ENCODE results near the gene SH3PXD2B.
"Not testable (repeated sequence)": the region's sequence is repeated elsewhere in the genome, so short reads cannot be mapped to it uniquely, and the experiment has no call there.

Gene SH3PXD2B

GRCh38 chr5:172326901-172327300, 127.4 kb downstream of the SH3PXD2B start:
- H3K9me3 ChIP-seq (ENCODE audit: control insufficient read depth in 1 of 2, low read length in 2 of 2); H3K27me3 ChIP-seq (ENCODE audit: control insufficient read depth in 1 of 2, insufficient read depth in 2 of 2, low read length in 2 of 2); H3K4me1 ChIP-seq (ENCODE audit: control insufficient read depth in 1 of 2, insufficient read depth in 2 of 2, low read length in 2 of 2); H3K4me3 ChIP-seq (ENCODE audit: low read depth in 1 of 2, low read length in 2 of 2); H3K36me3 ChIP-seq (ENCODE audit: control insufficient read depth in 1 of 2, insufficient read depth in 2 of 2, low read length in 2 of 2); H3K9ac ChIP-seq (ENCODE audit: low read depth in 1 of 2, low read length in 2 of 2); H3K27ac ChIP-seq (ENCODE audit: low read depth, low read length): not testable (repeated sequence)

DNA sequence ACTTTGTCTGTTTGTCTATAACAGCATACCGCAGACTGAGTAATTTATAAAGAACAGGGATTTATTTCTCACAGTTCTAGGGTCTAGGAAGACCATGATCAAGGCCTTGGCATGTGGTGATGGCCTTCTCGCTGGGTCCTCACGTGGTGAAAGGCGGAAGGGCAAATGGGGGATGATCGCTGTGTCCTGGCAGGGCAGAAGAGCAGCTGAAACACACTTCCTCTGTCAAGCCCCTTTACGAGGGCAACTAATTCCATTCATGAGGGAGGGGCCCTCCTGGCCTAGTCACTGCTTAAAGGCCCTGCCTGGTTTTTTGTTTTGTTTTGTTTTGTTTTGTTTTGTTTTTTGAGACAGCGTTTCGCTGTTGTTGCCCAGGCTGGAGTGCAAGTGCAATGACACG, 128.9 kb downstream of the SH3PXD2B start:
- Histone ChIP-seq H3K27me3 (ENCODE audit: control insufficient read depth in 1 of 2, insufficient read depth in 2 of 2, low read length in 2 of 2) (no peaks in the 10 kb centered on the region), H3K4me3 (ENCODE audit: low read depth in 1 of 2, low read length in 2 of 2) (no peak overlapping the region), H3K27ac (ENCODE audit: low read depth, low read length) (no peak overlapping the region), H3K36me3 (ENCODE audit: control insufficient read depth in 1 of 2, insufficient read depth in 2 of 2, low read length in 2 of 2) (no peaks in the 10 kb centered on the region), H3K9me3 (ENCODE audit: control insufficient read depth in 1 of 2, low read length in 2 of 2) (no peaks in the 10 kb centered on the region), H3K4me1 (ENCODE audit: control insufficient read depth in 1 of 2, insufficient read depth in 2 of 2, low read length in 2 of 2) (no peaks in the 10 kb centered on the region), H3K9ac (ENCODE audit: low read depth in 1 of 2, low read length in 2 of 2) (no peak overlapping the region)

DNA sequence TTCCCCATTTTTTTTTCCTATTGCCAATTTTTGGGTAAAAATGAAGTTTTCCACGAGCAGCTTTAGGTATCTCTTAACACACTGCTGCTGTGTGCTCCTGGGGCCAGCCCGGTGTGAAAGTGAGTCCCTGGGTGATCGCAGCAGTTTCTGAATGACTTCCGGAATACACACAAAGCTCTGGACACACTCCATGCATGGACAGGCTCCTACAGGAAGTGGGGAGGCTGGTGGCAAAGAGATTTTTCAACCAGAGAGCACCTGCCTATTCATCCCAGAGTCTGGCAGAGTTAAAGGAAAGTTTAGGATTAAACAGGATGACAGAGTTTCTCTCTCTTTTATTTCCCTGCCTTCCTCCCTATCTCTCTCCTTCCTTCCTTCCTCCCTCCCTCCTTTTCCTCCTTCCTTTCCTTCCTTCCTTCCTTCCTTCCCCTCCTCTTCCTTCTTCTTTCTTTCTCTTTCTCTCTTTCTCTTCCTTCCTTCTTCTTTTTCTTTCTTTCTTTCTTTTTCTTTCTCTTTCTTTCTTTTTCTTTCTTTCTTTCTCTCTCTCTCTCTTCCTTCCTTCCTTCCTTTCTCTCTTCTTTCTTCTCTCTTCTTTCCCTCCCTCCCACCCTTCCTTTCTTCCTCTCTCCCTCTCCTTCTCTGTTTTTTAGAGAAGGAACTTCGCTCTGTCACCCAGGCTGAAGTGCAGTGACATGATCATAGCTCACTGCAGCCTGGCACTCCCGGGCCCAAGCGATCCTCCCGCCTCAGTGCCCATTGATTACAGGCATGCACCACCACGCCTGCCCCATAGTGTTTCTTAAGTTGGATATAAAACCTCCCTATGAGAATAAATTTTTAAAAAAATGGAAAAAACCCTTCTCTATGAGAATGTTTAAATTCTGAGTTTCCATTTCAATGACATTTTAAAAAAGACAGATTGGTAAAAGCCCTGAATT, 132.0 kb downstream of the SH3PXD2B start:
- Histone ChIP-seq H3K4me1 (ENCODE audit: control insufficient read depth in 1 of 2, insufficient read depth in 2 of 2, low read length in 2 of 2) (no peaks in the 10 kb centered on the region), H3K9ac (ENCODE audit: low read depth in 1 of 2, low read length in 2 of 2) (no peak overlapping the region), H3K27me3 (ENCODE audit: control insufficient read depth in 1 of 2, insufficient read depth in 2 of 2, low read length in 2 of 2) (no peaks in the 10 kb centered on the region), H3K9me3 (ENCODE audit: control insufficient read depth in 1 of 2, low read length in 2 of 2) (no peaks in the 10 kb centered on the region), H3K36me3 (ENCODE audit: control insufficient read depth in 1 of 2, insufficient read depth in 2 of 2, low read length in 2 of 2) (no peaks in the 10 kb centered on the region), H3K4me3 (ENCODE audit: low read depth in 1 of 2, low read length in 2 of 2) (no peak overlapping the region), H3K27ac (ENCODE audit: low read depth, low read length) (no peak overlapping the region)

- H3K9me3 ChIP-seq (ENCODE audit: control insufficient read depth in 1 of 2, low read length in 2 of 2), result no peaks in the 10 kb centered on the region
- H3K27me3 ChIP-seq (ENCODE audit: control insufficient read depth in 1 of 2, insufficient read depth in 2 of 2, low read length in 2 of 2), result no peaks in the 10 kb centered on the region
- H3K36me3 ChIP-seq (ENCODE audit: control insufficient read depth in 1 of 2, insufficient read depth in 2 of 2, low read length in 2 of 2), result no peaks in the 10 kb centered on the region
- H3K4me1 ChIP-seq (ENCODE audit: control insufficient read depth in 1 of 2, insufficient read depth in 2 of 2, low read length in 2 of 2), result no peaks in the 10 kb centered on the region
- no peak overlapping the region for H3K9ac ChIP-seq (ENCODE audit: low read depth in 1 of 2, low read length in 2 of 2)
- H3K4me3 ChIP-seq (ENCODE audit: low read depth in 1 of 2, low read length in 2 of 2), result no peak overlapping the region
- no peak overlapping the region for H3K27ac ChIP-seq (ENCODE audit: low read depth, low read length)
These were observed 132.7 kb downstream of the SH3PXD2B start for GRCh38 chr5:172321593-172321992.

GRCh38 chr5:172319708-172320441, 134.4 kb downstream of the SH3PXD2B start:
- Histone ChIP-seq H3K27me3 (ENCODE audit: control insufficient read depth in 1 of 2, insufficient read depth in 2 of 2, low read length in 2 of 2) (no peaks in the 10 kb centered on the region), H3K9ac (ENCODE audit: low read depth in 1 of 2, low read length in 2 of 2) (no peak overlapping the region)

GRCh38 chr5:172315587-172316493, 138.5 kb downstream of the SH3PXD2B start:
- Histone ChIP-seq H3K4me3 (ENCODE audit: low read depth in 1 of 2, low read length in 2 of 2) (no peak overlapping the region), H3K4me1 (ENCODE audit: control insufficient read depth in 1 of 2, insufficient read depth in 2 of 2, low read length in 2 of 2) (no peaks in the 10 kb centered on the region), H3K36me3 (ENCODE audit: control insufficient read depth in 1 of 2, insufficient read depth in 2 of 2, low read length in 2 of 2) (no peaks in the 10 kb centered on the region), H3K27me3 (ENCODE audit: control insufficient read depth in 1 of 2, insufficient read depth in 2 of 2, low read length in 2 of 2) (no peaks in the 10 kb centered on the region), H3K27ac (ENCODE audit: low read depth, low read length) (no peak overlapping the region), H3K9ac (ENCODE audit: low read depth in 1 of 2, low read length in 2 of 2) (no peak overlapping the region), H3K9me3 (ENCODE audit: control insufficient read depth in 1 of 2, low read length in 2 of 2) (no peaks in the 10 kb centered on the region)

More at GRCh38 chr5:172319708-172320441, 134.4 kb downstream of the SH3PXD2B start:
- Histone ChIP-seq H3K4me1 (ENCODE audit: control insufficient read depth in 1 of 2, insufficient read depth in 2 of 2, low read length in 2 of 2) (no peaks in the 10 kb centered on the region), H3K27ac (ENCODE audit: low read depth, low read length) (no peak overlapping the region), H3K4me3 (ENCODE audit: low read depth in 1 of 2, low read length in 2 of 2) (no peak overlapping the region), H3K9me3 (ENCODE audit: control insufficient read depth in 1 of 2, low read length in 2 of 2) (no peaks in the 10 kb centered on the region), H3K36me3 (ENCODE audit: control insufficient read depth in 1 of 2, insufficient read depth in 2 of 2, low read length in 2 of 2) (no peaks in the 10 kb centered on the region)

- H3K9ac ChIP-seq (ENCODE audit: low read depth in 1 of 2, low read length in 2 of 2), result no peak overlapping the region
- no peaks in the 10 kb centered on the region for H3K27me3 ChIP-seq (ENCODE audit: control insufficient read depth in 1 of 2, insufficient read depth in 2 of 2, low read length in 2 of 2)
- no peaks in the 10 kb centered on the region for H3K9me3 ChIP-seq (ENCODE audit: control insufficient read depth in 1 of 2, low read length in 2 of 2)
- no peak overlapping the region for H3K27ac ChIP-seq (ENCODE audit: low read depth, low read length)
- H3K4me3 ChIP-seq (ENCODE audit: low read depth in 1 of 2, low read length in 2 of 2), result no peak overlapping the region
- no peaks in the 10 kb centered on the region for H3K4me1 ChIP-seq (ENCODE audit: control insufficient read depth in 1 of 2, insufficient read depth in 2 of 2, low read length in 2 of 2)
- H3K36me3 ChIP-seq (ENCODE audit: control insufficient read depth in 1 of 2, insufficient read depth in 2 of 2, low read length in 2 of 2), result no peaks in the 10 kb centered on the region
These were observed 140.4 kb downstream of the SH3PXD2B start for GRCh38 chr5:172313915-172314314.

GRCh38 chr5:172312286-172312685, 142.0 kb downstream of the SH3PXD2B start:
- Histone ChIP-seq H3K36me3 (ENCODE audit: control insufficient read depth in 1 of 2, insufficient read depth in 2 of 2, low read length in 2 of 2) (no peaks in the 10 kb centered on the region), H3K9me3 (ENCODE audit: control insufficient read depth in 1 of 2, low read length in 2 of 2) (no peaks in the 10 kb centered on the region), H3K9ac (ENCODE audit: low read depth in 1 of 2, low read length in 2 of 2) (no peak overlapping the region), H3K4me3 (ENCODE audit: low read depth in 1 of 2, low read length in 2 of 2) (no peak overlapping the region), H3K4me1 (ENCODE audit: control insufficient read depth in 1 of 2, insufficient read depth in 2 of 2, low read length in 2 of 2) (no peaks in the 10 kb centered on the region), H3K27me3 (ENCODE audit: control insufficient read depth in 1 of 2, insufficient read depth in 2 of 2, low read length in 2 of 2) (no peaks in the 10 kb centered on the region), H3K27ac (ENCODE audit: low read depth, low read length) (no peak overlapping the region)

DNA sequence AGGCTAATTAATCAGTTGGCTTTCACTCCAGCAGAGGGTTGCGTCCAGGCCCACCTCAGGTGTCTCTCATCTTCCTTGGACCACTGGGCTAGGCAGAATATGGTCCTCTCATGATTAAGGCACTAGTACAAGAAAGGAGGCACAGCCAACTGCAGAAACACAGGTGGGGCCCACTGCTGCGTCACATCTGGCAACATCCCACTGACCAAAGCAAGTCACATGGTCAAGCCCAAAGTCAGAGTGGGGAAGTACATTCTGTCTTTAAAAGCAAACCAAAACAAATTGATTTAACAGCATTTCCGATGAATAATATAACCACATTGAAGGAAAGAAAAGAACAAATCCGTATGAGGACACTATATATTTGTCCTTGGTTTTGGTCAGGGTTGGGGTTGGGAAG, 142.7 kb downstream of the SH3PXD2B start:
- Histone ChIP-seq H3K4me3 (ENCODE audit: low read depth in 1 of 2, low read length in 2 of 2) (no peak overlapping the region), H3K9me3 (ENCODE audit: control insufficient read depth in 1 of 2, low read length in 2 of 2) (no peaks in the 10 kb centered on the region), H3K27ac (ENCODE audit: low read depth, low read length) (no peak overlapping the region), H3K27me3 (ENCODE audit: control insufficient read depth in 1 of 2, insufficient read depth in 2 of 2, low read length in 2 of 2) (no peaks in the 10 kb centered on the region), H3K4me1 (ENCODE audit: control insufficient read depth in 1 of 2, insufficient read depth in 2 of 2, low read length in 2 of 2) (no peaks in the 10 kb centered on the region), H3K9ac (ENCODE audit: low read depth in 1 of 2, low read length in 2 of 2) (no peak overlapping the region), H3K36me3 (ENCODE audit: control insufficient read depth in 1 of 2, insufficient read depth in 2 of 2, low read length in 2 of 2) (no peaks in the 10 kb centered on the region)

Measured in duodenal mucosa (tissue), 2 donors.